ENCODE data around the gene SPC25. TPM values are rescaled to one million over a fixed set of nuclear protein-coding genes. Genes with fewer than 3 reads are reported as not detected.
"Not testable (repeated sequence)": the region's sequence is repeated elsewhere in the genome, so short reads cannot be mapped to it uniquely, and the experiment has no call there.

The SPC25 gene
- total RNA-seq, 1 donor: 0.27 TPM

DNA sequence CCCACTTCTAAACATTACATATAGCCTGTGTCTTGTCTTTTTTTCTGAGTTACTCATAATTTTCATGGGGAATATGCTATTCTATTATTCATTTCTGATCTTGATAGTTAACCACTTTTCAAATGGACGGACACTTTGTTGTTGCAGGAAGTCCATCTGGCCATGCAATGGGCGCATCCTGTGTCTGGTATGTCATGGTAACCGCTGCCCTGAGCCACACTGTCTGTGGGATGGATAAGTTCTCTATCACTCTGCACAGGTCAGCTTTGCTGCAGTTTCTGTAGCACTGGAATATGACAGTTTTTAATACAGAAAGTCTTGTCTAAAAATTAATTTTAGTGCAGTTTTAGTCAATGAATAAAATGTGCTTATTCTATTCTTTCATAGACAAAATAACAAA is 14.1 kb upstream of the SPC25 start:
- DNase-seq (ENCODE audit: low read depth in 2 of 3, low spot score in 2 of 3): no peak

- no peak for DNase-seq (ENCODE audit: low read depth in 2 of 3, low spot score in 2 of 3)
Measured at GRCh38 chr2:168903888-168904287, 13.7 kb upstream of the SPC25 start.

DNA sequence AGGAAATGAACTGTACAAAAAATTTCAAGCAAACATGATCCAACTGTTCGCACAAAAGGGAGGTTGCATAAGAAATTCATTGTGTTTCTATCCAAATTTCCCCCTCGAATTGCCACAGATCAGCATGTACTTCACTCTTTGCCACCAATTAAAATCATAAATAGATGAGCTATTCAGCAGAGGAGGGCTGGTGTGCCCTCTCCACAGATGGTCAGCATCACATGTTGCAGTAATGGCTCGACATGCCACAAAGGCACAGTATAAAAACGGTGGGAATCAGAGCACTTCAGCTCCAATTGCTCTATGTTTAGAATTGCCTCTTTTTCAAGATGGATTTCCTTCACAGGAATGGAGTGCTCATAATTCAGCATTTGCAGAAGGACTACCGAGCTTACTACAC is 10.8 kb upstream of the SPC25 start, which contains the start of gene G6PC2:
TSS of gene G6PC2 (plus strand) at position 289 of the 400 bp plus-strand sequence. CDS start at position 330, 41 bp downstream.
- DNase-seq (ENCODE audit: low read depth in 2 of 3, low spot score in 2 of 3): no peak

- no peak for DNase-seq (ENCODE audit: low read depth in 2 of 3, low spot score in 2 of 3)
Measured at GRCh38 chr2:168897449-168897848, 7.2 kb upstream of the SPC25 start.

DNA sequence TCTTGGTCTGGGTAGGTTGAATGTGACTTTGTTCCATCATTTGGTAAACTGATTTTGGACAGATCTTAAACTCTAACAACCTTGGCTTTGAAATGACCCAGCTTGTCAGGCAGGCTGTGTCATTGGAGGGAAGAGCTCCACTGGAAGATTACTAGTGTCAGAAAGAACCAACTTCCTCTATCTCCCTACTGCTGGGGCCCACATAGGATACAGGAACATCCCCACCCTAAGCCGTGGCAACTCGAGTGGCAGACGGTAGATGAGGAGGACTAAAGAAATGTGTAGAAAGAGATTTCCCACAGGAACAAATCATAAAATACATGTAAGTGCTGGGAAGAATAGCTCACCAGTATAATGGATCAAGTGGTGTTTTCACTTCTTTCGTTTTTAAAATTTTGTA is 6.6 kb upstream of the SPC25 start:
- no peak for DNase-seq (ENCODE audit: low read depth in 2 of 3, low spot score in 2 of 3)

GRCh38 chr2:168895771-168896170 is 5.5 kb upstream of the SPC25 start:
- DNase-seq (ENCODE audit: low read depth in 2 of 3, low spot score in 2 of 3): no peak

- DNase-seq (ENCODE audit: low read depth in 2 of 3, low spot score in 2 of 3): no peak
Measured at GRCh38 chr2:168894720-168895119, 4.5 kb upstream of the SPC25 start.

- DNase-seq (ENCODE audit: low read depth in 2 of 3, low spot score in 2 of 3): no peak
Measured at GRCh38 chr2:168894101-168894500, 3.9 kb upstream of the SPC25 start.

DNA sequence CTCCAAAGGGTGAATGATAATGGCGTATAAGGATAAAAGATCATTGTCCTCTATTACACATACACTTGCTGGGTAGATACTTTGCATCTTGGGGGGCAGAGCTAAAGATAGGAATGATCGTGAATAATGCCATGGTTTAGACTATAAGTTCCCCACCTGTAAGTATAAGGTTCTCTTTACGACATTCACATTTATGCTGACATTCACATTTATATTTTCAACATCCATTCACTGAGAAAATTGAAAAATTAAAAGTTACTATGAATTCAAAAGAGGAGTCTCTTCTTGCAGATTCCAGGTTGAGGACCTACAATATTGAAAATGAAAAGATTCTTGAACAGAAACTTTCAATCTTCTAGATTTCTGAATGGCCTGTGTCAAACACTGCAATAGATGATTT is 2.1 kb upstream of the SPC25 start:
- DNase-seq (ENCODE audit: low read depth in 2 of 3, low spot score in 2 of 3): no peak

GRCh38 chr2:168889635-168890005 is 610 bp downstream of the SPC25 start:
- DNase-seq (ENCODE audit: low read depth in 2 of 3, low spot score in 2 of 3): no peak

DNA sequence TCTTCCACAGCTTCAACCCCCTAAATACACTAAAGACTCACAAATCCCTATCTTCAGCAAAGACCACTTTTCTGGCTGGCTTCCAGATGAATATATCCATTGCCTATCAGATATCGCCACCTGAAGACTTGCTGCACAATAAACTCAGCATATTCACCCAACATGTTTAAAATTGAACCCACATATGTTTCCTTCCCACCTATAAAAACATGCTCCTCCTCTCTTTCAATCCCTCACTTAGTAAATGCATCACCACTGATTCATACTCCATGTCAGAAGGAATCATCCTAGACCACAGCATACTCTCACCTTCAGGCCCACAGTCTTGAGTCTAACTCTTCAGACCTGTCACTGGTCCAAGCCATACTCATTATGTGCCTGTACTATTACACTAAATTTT is 5.3 kb downstream of the SPC25 start:
- DNase-seq (ENCODE audit: low read depth in 2 of 3, low spot score in 2 of 3): no peak

DNA sequence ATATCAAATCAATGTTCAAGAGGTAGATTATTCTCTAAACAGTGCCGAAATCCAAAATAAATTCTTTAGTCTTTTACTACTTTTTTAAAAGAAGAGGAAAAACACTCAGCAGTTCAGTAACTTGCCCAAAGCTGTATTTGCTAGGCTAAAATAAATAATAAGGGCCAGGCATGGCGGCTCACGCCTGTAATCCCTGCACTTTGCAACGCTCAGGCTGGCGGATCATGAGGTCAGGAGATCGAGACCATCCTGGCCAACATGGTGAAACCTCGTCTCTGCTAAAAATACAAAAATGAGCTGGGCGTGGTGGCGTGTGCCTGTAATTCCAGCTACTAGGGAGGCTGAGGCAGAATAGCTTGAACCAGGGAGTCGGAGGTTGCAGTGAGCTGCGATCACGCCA is 8.1 kb downstream of the SPC25 start:
- not testable (repeated sequence) for DNase-seq (ENCODE audit: low read depth in 2 of 3, low spot score in 2 of 3)

DNA sequence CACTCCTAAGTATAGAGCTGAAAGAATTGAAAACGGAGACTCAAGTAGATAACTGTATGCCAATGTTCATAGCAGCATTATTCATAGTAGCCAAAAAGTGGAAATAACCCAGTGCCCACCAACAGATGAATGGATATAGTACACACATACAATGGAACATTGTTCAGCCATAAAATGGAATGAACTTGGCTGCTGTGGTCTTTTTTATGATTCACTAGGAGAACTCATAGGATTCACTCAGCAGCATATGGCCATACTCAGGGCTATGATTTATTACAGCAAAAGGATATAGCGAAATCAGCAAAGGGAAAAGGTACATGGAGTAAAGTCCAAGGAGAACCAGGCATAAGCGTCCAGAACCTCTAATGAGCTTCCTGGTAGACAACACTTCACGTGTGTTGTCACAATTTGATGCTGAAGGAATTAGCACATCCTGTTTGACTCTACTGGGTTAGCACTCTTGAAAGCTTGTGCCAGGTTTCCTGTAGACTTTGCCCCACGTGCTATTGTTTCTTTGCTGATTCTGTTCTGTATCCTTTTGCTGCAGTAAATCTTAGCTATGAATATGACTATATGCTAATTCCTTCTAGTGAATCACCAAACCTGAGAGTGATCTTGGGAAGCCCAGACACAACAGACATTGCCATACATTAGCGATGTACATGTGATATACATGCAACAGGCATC is 15.7 kb downstream of the SPC25 start:
- DNase-seq (ENCODE audit: low read depth in 2 of 3, low spot score in 2 of 3): no peak

- DNase-seq (ENCODE audit: low read depth in 2 of 3, low spot score in 2 of 3): not testable (repeated sequence)
Measured at GRCh38 chr2:168870824-168871223, 19.4 kb downstream of the SPC25 start.

DNA sequence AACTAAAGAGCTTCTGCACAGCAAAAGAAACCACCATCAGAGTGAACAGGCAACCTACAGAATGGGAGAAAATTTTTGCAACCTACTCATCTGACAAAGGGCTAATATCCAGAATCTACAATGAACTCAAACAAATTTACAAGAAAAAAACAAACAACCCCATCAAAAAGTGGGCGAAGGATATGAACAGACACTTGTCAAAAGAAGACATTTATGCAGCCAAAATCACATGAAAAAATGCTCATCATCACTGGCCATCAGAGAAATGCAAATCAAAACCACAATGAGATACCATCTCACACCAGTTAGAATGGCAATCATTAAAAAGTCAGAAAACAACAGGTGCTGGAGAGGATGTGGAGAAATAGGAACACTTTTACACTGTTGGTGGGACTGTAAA is 19.9 kb downstream of the SPC25 start:
- not testable (repeated sequence) for DNase-seq (ENCODE audit: low read depth in 2 of 3, low spot score in 2 of 3)

- not testable (repeated sequence) for DNase-seq (ENCODE audit: low read depth in 2 of 3, low spot score in 2 of 3)
Measured at GRCh38 chr2:168867164-168867563, 23.1 kb downstream of the SPC25 start.

GRCh38 chr2:168858146-168858545 is 32.1 kb downstream of the SPC25 start:
- DNase-seq (ENCODE audit: low read depth in 2 of 3, low spot score in 2 of 3): no peak

DNA sequence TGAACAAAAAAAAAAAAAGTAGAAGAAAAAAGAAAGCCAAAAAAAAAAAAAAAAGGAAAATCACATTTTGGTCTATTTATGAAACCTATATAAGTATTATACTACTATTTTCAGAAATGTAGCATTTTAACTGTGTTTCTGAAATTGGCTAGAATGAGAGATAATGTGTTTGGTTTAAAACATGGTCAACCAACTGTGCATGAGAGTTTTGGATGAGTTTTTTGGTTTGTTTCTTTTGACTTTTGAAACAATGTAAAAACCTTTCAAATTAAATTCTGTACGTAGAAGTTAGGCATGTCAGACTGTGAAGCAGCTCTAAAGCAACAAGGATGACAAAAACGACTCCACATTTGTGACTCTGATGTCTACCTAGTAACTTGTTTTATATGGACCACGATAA is 34.6 kb downstream of the SPC25 start:
- no peak for DNase-seq (ENCODE audit: low read depth in 2 of 3, low spot score in 2 of 3)

DNA sequence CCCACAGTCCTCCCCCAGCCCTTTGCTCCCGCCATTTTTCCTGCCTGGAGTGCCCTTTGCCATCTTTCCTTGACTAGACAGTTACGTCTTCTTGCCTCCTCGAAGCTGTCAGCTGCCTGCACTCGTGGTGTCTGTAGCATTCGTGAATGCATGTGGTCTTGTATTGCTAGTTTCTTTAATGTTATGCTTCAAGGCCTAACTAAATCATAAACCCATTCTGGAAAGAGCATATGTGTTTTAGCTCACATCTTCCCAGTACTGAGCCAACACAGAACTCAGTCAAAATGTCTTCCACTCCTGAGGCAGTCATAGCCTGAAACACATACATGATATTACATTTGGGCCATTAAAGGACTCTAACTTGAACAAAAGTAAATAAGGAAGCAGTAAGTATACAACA is 35.6 kb downstream of the SPC25 start:
- DNase-seq (ENCODE audit: low read depth in 2 of 3, low spot score in 2 of 3): no peak

- no peak for DNase-seq (ENCODE audit: low read depth in 2 of 3, low spot score in 2 of 3)
Measured at GRCh38 chr2:168853471-168853870, 36.8 kb downstream of the SPC25 start.

DNA sequence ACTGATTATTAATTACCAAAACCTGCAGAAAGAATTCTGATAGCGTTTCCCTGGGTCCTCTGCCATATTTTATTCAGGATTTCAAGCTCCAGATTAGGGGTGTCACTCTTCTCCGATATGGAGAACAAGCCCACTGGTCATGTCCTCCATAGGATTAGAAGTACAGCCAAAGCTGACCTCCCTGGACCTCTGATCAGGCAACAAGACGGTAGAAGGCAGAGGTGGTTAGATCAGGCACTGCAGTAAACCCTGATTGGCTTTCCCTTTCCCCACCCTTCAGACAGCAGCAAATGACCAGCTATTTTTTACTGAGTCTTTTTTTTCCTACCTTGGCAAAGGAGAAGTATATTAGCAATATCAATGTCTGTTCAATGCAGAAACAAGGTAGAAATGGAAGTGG is 37.7 kb downstream of the SPC25 start:
- DNase-seq (ENCODE audit: low read depth in 2 of 3, low spot score in 2 of 3): no peak

DNA sequence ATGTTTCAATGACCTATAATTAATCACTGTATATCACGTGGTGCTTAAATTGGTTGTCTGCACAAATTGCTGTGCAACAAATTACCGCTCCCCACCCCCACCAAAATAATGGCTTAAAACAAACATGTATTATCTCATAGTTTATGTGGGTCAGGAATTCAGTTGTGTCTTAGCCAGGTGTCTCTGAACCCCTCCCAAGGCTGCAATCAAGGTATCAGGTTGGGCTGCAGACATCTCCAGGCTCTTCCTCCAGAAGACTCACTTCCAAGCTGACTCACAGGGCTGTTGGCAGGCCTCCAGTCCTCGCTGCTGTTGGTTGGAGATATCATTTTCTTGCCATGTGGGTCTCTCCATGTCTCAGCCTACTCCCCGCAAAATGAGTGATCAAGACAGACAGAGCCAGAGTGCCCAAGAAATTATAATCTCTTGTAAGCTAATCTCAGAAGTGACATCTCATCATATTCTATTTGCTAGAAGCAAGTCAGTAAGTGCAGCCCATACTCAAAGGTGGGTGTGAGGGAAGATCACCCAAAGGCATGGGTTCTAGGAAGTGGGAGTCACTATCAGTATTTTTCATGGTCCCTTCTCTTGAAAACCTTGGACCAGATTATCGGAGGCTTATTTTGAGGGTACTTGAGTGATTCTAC is 38.4 kb downstream of the SPC25 start:
- peak in 2 of 3 donors; percentile 92 to 98 for DNase-seq (ENCODE audit: low read depth in 2 of 3, low spot score in 2 of 3)

DNA sequence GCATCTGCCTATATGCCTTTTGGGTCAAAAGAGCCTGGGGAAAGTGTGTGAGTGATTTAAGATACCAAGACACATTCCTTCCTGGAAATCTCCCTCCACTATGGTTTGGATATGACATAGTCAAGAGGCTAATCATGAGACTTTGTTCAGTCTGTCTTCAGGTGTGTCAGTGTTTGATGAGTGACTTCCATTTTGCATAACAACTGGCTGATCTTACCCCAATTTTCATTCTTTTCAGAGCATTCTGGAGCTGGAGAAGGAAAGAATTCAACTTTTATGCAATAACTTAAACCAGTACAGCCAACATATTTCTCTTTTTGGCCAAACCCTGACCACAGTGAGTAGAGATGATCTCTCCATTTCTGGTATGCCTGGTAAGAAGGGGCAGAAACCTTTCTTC is 39.4 kb downstream of the SPC25 start:
- no peak for DNase-seq (ENCODE audit: low read depth in 2 of 3, low spot score in 2 of 3)
